Adipose tissue (tissue), 3 donors: ENCODE measurements around the gene QSOX1. TPM values are rescaled to one million over a fixed set of nuclear protein-coding genes. Genes with fewer than 3 reads are reported as not detected.

Source experiments
- H3K27ac ChIP-seq: one replicate; pipeline ENCODE4 v1.5.1; 2013; ENCODE audit warnings: low read depth, low read length
- WGBS, 3 donors: extraction: QIAGEN DNeasy Blood & Tissue Kit; methylation state at CpG; one replicate each; pipeline ENCODE4 v1.1.7; 2013; 5-methylcytosine and 5-hydroxymethylcytosine counted together
- polyA plus RNA-seq, 3 donors: library from polyadenylated mRNA; stranded (reverse); fragments of 200-250 nt; gene quantifications; one replicate each; pipeline ENCODE4 v1.2.3, GENCODE V29; 2013
- donor health status: healthy with polysubstance abuse.
- donor health status: Bipolar disorder and iron deficiency.
- donor health status: healthy.

Gene QSOX1
- polyA plus RNA-seq, 3 donors, result 47.2 to 59.3 (median 56.2) TPM

DNA sequence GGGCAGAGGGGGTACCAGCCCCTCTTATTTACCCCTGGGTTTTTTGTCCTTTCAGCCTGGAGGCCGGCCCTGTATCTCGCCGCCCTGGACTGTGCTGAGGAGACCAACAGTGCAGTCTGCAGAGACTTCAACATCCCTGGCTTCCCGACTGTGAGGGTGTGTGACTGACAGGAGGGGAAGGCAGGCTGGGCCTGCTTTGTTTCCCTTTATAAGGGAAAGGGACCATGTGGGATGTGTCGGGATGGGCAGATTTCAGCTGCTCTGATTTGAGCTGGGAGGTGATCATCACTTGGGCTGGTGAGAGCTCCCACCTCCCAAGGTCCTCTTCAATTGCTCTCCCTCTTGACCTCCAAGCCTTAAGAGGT, 11.7 kb downstream of the QSOX1 start:
- H3K27ac ChIP-seq, result no peak overlapping the region
- WGBS, 3 donors, result 89 to 90% (median 89%) methylated on average over 5 of the region's 5 CpGs

GRCh38 chr1:180167021-180167701, 12.5 kb downstream of the QSOX1 start:
- H3K27ac ChIP-seq, result no peak overlapping the region
- WGBS, 3 donors, result 58 to 63% (median 62%) methylated on average over 8 of the region's 8 CpGs

GRCh38 chr1:180167721-180168467, 13.2 kb downstream of the QSOX1 start:
- 43 to 87% (median 79%) methylated on average over 13 of the region's 13 CpGs for WGBS, 3 donors
- no peak overlapping the region for H3K27ac ChIP-seq

DNA sequence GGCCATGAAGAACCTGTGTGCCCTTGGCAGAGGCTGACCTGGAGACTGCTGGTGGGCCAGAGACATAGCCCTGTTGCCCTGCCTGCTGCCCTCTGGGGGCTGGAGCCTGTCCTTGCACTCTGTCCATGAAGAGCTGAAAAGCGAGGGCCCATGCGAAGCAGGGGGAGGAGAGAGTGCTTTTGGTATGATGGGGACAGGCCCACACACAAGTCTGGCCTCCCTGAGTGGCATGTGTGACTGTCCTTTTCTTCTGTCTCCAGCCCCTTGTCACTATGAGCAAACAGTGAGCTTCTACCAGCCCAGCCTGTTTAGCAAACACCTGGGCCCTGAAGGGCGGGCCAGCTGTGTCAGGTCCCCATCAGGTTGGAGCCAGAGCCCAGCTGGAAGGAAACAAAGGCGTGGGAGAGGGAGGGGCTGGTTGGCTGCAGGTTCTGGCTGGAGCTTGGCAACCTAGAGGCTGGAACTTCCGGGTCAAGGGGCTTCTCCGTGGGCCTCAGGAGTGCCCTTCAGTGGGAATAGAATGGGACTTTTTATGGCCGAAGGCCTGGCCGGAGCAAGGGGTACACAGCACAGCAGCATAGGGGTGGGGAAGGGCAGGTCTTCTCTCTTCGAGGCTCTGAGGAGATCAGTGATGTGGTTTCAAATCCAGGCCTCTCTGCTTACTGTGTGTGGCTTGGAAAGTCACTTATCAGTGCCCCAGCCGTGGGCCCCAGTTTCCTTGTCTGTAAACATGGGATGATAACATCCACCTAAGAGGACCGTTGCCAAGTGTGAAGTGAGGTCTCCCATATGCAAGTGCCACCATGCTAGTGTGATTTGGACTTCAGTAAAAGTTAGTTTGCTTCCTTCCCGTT, 14.3 kb downstream of the QSOX1 start:
- WGBS, 3 donors, result 41 to 84% (median 82%) methylated on average over 12 of the region's 12 CpGs
- no peak overlapping the region for H3K27ac ChIP-seq

DNA sequence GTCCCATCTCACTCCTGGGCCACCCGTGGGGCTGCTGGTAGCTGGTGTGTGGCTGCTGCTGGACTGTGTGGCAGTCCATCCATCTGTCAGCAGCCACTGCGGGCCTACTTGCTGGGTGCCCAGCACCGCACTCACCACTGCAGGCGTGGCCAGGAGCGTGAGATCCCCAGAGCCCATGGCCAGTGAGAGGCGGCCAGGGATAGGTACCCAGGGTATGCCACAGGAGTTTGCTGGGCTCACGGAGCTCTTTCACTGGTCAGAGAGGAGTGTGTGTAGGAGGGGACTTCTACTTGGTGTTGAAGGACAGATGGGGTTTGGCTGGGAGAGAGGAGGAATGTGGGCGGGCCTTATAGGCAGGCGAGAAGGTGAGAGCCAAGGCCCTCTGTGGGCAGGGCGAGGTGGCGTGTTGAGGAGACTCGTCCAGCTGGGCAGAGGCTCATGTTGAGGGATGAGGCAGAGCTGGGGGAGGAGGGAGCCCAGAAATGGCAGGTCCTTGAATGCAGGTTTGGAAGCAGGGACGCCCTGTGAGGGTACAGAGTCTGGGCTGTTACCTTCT, 15.0 kb downstream of the QSOX1 start:
- WGBS, 3 donors, result 83 to 95% (median 91%) methylated on average over 13 of the region's 13 CpGs
- H3K27ac ChIP-seq, result no peak overlapping the region

DNA sequence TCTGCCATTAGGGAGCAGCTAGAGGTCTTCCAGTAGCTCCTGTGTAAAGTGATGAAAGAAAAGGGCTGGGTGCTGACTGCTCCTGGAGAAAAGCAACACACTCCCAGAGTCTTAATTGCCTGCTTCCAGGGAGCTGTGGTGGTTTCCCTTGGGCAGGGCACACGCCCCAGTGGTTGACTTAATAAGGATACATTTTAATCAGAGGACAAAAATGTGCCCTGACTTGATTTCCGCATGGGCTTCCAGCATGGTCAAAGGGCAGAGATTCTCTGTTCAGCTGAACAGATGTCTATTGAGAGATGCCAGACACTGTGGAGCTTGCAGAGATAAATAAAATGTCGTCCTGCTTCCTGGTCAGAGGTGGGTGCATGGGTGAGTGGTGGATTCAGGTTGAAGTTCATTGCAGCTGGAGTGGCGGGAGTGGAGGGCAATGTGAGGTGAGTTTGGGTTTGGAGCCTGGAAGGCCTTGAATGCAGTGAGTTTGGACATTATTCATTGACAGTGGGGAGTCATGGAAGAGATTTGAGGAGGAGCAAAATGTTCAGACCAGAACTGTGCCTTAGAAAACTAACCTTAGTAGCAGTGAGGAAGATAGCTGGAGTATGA, 16.0 kb downstream of the QSOX1 start:
- 61 to 75% (median 73%) methylated on average over 4 of the region's 4 CpGs for WGBS, 3 donors
- H3K27ac ChIP-seq, result no peak overlapping the region

DNA sequence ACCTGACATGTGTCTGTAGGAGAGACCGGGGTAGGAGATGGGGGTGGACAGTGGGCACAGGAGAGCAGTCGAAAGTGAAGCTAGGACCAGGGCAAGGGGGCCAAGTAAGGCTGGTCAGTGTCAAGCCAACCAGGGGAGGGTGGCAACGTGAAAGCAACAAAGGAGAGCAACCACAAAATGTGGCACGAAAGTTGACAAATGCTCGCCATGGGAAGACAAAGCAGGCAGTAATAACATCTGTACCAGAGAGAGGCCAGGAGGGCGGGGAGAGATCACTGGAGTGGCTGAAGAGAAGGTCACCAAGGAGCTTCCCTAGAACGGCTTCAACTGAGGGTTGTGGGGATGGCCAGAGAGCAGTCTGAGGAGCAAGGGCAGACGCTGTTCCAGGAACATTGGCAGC, 17.0 kb downstream of the QSOX1 start:
- no peak overlapping the region for H3K27ac ChIP-seq

DNA sequence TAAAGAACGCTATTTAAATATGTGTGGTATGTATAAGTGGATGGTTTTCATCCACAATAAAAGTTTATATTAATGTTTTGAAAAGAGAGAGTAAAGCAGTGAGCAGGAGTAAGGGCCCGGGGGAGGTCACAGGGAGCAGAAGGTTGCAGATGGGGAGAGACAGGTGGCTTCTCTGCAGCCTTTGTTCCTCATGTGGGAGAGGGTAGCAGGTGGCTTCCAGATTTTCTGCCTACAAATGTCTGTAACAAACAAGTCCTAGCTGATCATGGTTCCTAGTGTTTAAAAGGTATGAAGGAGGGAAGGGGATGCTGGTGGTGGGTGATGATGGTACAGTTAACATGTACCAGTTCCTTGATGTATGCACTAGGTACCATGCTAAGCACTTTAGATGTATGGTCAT, 18.8 kb downstream of the QSOX1 start:
- H3K27ac ChIP-seq, result no peak overlapping the region

More for the DNA sequence above, 17.0 kb downstream of the QSOX1 start:
- WGBS, 3 donors, result 80 to 92% (median 91%) methylated on average over 8 of the region's 8 CpGs

DNA sequence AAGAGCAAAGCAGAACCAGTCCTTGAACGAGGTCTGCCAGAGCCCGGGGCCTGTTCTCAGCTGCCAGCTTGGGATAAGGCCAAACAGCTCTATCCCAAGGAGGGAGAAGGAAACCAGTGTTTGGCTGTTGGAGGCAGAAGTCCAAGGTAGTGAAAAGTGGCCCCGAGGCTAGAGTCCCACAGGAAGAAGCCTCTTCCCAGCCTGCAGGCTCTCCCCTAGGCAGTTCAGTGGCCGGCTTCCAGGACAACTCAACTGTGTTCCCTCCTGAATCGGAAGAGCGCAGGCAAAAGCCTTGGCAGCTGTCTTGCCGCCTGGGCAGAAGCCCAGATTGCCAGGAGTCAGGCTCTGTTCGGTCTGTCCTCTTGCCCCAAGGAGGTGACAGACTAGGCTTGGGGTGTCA, 19.3 kb downstream of the QSOX1 start:
- WGBS, 3 donors, result 16 to 47% (median 38%) methylated on average over 8 of the region's 8 CpGs
- no peak overlapping the region for H3K27ac ChIP-seq

More for the DNA sequence above, 18.8 kb downstream of the QSOX1 start:
- WGBS, 3 donors, result 89 to 100% (median 96%) methylated on average over 2 of the region's 2 CpGs

DNA sequence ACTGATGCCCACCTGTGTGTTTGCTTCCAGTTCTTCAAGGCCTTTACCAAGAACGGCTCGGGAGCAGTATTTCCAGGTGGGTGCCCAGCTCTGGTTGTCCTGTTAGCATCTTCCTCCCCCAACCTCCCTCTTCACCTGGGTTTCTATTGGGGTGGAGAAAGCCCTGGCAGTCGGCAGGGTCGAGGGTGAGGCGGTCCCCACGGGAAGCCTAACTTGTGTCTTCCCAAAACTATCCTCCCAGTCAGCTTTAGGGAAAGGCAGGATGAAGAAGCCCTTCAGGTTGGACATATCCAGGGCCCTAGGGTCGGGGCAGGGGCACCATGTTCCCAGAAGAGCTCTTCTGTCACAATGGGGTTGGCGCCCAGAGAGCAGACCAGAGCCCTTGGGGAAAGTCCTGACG, 20.6 kb downstream of the QSOX1 start:
- WGBS, 3 donors, result 85 to 94% (median 91%) methylated on average over 9 of the region's 9 CpGs
- no peak overlapping the region for H3K27ac ChIP-seq

DNA sequence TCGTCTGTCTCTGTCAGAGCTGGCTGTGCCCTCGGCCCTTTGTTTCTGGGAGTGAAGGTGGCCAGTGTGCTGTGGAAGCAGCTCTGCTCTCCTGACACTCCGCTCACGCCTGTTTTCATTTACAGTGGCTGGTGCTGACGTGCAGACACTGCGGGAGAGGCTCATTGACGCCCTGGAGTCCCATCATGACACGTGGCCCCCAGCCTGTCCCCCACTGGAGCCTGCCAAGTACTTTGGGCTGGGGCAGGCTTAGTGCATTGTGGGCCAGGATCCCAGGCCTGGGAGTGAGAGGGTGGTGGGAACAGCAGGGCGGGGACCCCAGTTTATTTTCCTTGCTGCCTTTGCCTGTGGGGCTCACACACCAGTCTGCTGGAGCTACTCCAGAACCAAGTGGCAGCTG, 21.1 kb downstream of the QSOX1 start:
- 85 to 93% (median 90%) methylated on average over 9 of the region's 9 CpGs for WGBS, 3 donors
- no peak overlapping the region for H3K27ac ChIP-seq

DNA sequence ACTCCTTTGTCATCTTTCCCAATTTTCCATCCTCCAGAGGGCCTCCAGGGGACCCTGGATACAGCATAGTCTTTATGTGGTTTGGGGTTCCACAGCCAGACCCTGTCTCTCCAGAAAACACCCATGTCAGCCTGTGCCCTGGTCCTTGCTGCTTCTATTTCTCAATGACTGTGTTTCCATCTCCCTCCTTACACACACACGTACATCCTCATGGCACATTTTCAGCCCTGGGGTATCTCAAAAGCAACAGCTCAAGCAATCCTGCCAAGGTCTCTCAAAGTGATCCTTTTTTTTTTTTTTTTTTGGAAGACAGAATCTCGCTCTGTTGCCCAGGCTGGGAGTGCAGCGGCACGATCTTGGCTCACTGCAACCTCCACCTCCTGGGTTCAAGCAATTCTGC, 22.3 kb downstream of the QSOX1 start:
- WGBS, 3 donors, result 84 to 93% (median 88%) methylated on average over 4 of the region's 4 CpGs
- H3K27ac ChIP-seq, result no peak overlapping the region

- no peak overlapping the region for H3K27ac ChIP-seq
- 61 to 84% (median 73%) methylated on average over 4 of the region's 4 CpGs for WGBS, 3 donors
Measured at GRCh38 chr1:180177931-180178330, 23.3 kb downstream of the QSOX1 start.

DNA sequence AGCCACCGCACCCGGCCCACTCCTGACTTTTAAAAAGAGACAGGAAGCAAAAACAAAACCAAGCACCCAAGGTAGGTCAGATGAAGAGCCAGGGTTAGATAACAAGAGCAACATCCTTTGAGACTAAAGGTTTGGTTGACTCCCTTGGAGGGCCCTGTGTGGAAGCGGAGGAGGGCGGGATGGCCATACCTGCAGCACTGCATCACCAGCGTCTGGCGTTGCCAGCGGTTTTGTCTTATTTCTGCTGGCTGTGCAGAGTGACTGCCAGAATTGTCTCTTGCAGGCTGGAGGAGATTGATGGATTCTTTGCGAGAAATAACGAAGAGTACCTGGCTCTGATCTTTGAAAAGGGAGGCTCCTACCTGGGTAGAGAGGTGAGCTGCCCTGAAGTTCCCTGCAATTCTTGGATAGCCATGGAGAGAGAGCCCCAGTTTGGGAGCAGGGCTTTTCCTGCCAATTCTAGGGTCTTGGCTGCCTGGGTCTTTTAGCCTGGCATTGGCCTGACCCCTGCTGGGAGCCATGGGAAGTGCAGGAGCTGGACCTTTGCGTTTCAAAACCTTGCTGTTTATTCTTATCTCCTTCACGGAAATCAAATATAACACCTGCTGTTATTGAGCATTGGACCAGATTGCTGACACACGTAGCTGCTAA, 24.0 kb downstream of the QSOX1 start:
- no peak overlapping the region for H3K27ac ChIP-seq
- 53 to 60% (median 56%) methylated on average over 12 of the region's 12 CpGs for WGBS, 3 donors

DNA sequence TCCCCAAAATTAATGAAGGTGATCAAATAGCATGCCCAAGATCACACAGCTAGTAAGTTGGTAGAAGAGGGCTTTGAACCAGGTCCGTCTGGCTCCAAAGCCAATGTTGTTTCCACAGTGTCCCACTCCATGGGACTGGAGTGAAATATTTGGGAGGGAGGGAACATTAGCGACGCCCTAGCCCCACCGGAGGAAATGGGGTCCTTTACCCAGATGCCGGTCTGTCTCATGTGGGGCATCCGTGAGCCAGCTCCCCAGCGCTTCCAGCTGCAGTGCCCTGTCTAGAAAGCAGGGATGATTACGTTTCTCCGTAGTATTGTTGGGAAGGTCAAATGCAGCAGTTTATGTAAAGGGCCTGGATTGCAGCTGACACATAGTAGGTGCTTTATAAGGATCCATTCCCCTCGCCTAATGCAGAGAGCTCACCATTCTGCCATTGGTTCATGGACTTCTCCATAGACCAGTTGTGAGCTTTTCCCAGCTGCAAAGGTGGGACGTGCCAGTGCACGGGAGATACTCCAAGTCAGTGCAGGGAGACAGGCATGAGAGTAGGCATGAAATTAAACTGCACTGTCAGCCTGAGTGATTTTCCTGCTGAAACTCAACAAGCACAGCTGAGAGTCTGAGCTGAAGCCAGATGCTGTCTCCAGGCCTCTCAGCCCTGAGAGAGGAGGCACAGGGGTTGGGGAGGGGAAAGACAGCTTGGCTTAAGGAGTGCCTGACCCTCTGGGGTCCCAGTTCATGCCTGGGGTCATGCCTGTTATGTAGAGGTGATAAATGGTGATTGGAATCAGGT, 24.7 kb downstream of the QSOX1 start:
- H3K27ac ChIP-seq, result no peak overlapping the region
- 87 to 93% (median 91%) methylated on average over 12 of the region's 12 CpGs for WGBS, 3 donors

DNA sequence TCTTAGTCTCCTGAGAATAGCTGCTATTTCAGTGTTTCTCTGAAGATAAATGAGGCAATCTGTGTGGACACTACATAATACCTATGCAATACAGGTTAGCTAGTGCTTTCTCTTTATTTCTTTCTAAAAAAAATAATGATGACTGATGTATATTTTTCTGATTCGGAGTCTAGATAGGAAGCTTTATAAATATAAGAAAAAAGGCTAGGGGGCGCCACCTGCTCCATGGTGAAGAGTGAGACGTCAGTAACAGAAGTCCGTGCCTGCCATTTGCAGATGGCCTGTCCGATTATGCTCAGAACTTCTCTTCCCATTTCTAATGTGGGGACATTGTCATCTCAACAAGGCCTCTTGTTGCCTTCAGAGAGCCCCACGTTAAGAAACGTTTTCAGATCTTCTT, 26.4 kb downstream of the QSOX1 start:
- WGBS, 3 donors, result 81 to 89% (median 86%) methylated on average over 7 of the region's 7 CpGs
- no peak overlapping the region for H3K27ac ChIP-seq

GRCh38 chr1:180181996-180182642, 27.4 kb downstream of the QSOX1 start:
- H3K27ac ChIP-seq, result no peak overlapping the region
- WGBS, 3 donors, result 93 to 96% (median 94%) methylated on average over 23 of the region's 23 CpGs
